ENCODE results near the gene CCND1.

- TF ChIP-seq ZNF274 (IDR thresholded peaks at IDR 0.05; ENCODE audit: low read depth, low read length) (no peak), YY1 (IDR thresholded peaks at IDR 0.05; ENCODE audit: insufficient read depth, insufficient read length) (no peak), SUZ12 (IDR thresholded peaks at IDR 0.05; ENCODE audit: extremely low read depth, insufficient read depth, insufficient read length) (no peak)
These were observed 1.1 kb upstream of the CCND1 start for GRCh38 chr11:69639831-69640230.
